HG02870 (cell line): ENCODE results near the gene IDI2.
A peak's percentile ranks its signal among the peaks of the same experiment; 100 is the strongest.
"Not testable (repeated sequence)": the region's sequence is repeated elsewhere in the genome, so short reads cannot be mapped to it uniquely, and the experiment has no call there.

Experiments used
- ATAC-seq: cut with Tn5 transposase; IDR thresholded peaks from one replicate; pipeline ENCODE4 v1.9.1; 2021; ENCODE audit warnings: mild to moderate bottlenecking, moderate library complexity; ENCODE audit not compliant: unreplicated experiment

IDI2 gene

GRCh38 chr10:1009947-1010346, 15.7 kb downstream of the IDI2 start:
- not testable (repeated sequence) for ATAC-seq

- no peak for ATAC-seq
These were observed 16.6 kb downstream of the IDI2 start for GRCh38 chr10:1009071-1009494.

DNA sequence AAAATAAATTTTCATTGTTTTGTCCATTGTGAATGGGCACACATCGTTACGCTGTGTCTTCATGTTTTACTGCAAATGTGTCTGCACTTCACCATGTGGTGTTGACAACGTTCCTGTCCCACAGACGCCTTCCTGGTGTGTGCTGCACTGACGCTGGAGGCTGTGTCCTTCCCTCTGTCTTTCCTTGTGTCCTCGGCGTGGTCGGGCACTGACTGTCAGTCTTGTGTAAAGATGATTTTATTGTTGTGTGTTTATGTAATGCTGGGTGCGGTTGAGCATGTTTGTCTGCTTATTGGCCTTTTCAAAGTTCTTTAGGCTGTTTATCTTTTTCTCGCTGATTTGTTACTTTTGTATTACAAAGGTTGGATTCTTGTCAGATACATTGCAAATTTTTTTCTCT, 18.1 kb downstream of the IDI2 start:
- no peak for ATAC-seq

DNA sequence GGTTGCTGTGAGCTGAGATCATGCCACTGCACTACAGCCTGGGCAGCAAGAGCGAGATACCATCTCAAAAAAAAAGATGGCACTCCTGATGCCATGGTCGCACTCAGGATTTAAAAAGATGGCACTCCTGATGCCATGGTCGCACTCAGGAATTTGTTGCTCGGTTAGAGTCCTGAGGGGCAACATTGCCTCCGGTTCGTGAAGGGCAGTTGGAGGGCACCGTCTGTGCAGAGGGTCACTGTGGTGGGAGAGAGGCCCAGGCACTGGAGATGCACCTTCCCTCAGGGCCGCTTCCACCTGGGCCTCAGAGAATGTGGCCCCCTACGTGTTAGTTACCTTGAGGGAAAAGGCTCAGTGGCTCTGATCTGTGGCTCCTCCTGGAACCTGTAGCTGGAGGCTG, 19.1 kb downstream of the IDI2 start:
- no peak for ATAC-seq

GRCh38 chr10:1003884-1004670, 21.6 kb downstream of the IDI2 start:
- ATAC-seq: no peak

DNA sequence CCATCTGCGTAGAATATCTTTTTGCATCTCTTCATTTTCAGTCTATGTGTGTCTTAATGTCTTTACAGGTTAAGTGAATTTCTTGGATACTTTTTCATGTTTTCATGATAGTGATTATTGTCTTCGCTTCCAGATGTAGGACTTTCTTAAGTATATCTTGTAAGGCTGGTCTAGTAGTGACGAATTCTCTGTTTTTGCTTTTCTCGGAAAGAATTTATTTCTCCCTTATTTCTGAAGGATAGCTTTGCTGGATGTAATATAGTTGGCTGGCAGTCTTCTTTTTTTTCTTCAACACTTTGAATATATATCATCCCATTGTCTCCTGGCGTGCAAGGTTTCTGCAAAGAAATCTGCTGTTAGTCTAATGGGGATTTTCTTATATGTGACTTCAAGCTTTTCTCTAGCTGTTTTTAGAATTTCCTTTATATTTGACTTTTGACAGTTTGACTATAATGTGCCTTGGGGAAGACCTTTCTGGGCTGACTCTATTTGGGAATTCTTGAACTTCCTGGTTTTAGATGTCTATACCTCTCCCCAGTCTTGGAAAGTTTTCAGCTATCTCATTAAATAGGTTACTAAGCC, 23.1 kb downstream of the IDI2 start:
- ATAC-seq: no peak

DNA sequence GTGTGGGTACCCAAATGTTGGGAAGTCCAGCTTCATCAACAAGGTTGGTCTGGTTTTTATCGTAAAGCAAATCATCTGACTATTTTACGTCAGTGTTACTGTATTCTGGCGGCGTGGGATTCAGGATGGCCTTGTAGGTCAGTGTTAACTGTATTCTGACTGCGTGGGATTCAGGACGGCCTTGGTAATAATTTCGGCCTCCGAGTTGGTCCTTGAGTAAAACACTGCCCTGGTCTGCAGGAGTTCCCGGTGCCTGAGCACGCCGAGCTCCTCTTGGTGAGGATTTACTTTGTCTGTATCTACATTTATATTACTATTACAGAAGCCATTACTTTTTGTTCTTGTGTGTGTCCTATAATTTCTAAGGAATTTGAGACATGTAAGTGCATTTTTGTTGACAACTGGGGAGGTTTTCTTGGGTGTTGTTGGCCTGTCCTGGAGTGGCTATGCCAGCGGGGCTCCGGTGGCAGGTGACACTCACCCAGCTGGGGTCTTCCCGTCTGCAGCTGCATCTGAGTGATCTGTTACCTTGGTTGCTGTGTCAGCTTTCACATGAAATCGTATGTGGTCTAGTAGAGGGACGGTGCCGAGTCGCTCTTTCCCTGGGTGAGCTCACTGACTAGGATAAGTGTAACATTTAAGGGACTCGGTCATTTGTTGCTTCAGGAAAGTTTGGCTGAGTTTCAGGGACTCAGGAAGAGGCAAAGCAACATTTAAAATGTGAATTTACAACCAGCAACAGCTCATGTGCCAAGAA, 28.2 kb downstream of the IDI2 start:
- no peak for ATAC-seq

DNA sequence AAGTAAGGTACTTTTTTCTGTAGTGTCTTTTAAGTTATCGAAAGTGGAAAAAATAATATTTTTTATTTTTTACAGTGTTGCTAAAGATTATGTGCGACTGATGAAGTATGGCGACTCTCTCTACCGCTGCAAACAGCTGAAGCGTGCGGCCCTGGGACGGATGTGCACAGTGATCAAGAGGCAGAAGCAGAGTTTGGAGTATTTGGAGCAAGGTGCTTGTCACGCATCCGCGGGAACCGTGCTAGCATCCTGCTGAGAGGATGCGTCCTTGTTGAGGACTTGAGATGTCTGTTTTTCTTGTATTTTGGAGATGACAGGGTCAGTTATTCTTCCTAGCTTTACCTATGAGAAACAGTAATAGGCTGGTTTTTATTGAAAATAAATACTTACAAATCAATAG, 29.6 kb downstream of the IDI2 start:
- ATAC-seq: no peak

DNA sequence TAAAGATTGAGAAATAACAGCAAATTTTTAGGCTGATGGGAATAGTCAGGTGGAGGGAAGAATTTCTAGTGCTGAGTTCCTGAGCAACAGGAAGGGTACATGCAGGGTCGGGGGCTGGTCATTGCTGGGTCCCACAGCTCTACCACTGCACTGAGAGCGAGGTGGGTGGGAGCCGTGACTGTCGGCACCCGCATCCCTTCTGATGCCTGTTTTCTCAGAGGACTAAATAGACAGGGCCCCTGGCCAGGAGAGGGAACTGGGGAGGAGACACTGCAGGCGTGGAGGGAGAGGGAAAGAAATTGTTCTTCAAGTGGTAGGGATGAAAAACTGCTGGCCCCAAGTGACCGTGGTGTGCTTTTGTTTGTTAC, 30.1 kb downstream of the IDI2 start:
- ATAC-seq: no peak

- ATAC-seq: no peak
These were observed 30.7 kb downstream of the IDI2 start for GRCh38 chr10:994836-995558.

- ATAC-seq: no peak
These were observed 32.8 kb downstream of the IDI2 start for GRCh38 chr10:992871-993270.

DNA sequence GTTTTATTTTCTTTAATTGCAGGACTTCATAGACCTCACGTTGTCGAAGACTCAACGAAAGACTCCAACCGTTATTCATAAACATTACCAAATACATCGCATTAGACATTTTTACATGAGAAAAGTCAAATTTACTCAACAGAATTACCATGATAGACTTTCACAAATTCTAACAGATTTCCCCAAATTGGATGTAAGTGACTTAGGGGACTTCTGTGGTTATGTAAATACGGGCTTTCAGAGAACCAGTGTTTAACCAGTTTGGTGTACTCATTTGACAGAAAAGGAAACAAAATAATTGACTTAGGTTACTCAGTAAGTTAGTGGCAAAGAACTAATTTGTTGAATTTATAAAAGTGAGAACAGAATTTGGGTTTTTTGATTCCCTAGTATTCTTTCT, 33.2 kb downstream of the IDI2 start:
- ATAC-seq: peak; percentile 32

DNA sequence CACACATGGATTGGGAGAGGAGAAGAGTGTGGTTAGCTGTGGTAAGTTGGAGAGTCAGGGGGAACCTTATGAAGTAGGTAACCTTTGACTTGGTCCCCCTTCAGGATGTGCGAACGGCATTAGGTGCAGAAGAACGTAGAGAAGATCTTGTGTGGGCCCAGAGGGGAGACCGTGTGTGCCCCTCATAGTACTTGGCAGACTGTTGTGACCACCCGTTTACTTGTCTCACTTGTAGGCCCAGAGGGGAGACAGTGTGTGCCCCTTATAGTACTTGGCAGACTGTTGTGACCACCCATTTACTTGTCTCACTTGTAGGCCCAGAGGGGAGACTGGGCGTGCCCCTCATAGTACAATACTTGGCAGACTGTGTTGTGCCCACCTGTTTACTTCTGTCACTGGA, 34.9 kb downstream of the IDI2 start:
- ATAC-seq: no peak

DNA sequence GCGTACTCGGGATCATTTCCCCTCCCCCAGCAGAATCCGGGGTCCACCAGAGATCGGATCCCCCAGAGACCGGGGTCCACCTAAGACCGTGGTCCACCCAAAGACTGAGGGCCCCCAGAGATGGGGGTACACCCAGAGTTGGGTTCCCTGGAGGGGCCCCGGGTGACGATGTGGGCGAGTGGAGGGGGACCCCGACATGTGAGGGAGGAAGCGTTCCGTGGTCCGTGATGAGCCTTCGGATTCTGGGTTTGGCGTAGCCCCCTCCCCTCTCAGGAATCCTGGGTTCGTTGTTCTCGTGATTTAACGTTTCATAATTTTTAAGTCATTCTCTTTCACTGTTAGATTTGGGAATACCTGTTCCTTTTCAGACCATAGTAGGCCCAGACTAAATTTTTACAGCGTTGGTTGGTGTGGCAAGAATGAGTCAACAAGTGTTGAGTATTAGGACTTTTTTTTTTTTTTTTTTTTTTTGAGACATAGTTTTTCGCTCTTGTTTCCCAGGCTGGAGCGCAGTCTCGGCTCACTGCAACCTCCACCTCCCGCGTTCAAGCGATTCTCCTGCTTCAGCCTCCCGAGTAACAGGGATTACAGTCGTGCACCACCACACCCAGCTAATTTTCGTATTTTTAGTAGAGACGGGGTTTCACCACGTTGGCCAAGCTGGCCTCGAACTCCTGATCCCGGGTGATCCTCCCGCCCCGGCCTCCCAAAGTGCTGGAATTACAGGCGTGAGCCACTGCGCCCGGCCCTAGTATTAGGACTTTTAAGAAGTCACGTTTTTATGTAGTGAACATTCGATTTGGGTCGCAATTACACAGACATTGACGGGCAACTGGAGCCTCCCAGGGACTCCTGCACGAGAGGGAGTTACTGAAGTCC, 36.8 kb downstream of the IDI2 start:
- peak; percentile 3 for ATAC-seq

DNA sequence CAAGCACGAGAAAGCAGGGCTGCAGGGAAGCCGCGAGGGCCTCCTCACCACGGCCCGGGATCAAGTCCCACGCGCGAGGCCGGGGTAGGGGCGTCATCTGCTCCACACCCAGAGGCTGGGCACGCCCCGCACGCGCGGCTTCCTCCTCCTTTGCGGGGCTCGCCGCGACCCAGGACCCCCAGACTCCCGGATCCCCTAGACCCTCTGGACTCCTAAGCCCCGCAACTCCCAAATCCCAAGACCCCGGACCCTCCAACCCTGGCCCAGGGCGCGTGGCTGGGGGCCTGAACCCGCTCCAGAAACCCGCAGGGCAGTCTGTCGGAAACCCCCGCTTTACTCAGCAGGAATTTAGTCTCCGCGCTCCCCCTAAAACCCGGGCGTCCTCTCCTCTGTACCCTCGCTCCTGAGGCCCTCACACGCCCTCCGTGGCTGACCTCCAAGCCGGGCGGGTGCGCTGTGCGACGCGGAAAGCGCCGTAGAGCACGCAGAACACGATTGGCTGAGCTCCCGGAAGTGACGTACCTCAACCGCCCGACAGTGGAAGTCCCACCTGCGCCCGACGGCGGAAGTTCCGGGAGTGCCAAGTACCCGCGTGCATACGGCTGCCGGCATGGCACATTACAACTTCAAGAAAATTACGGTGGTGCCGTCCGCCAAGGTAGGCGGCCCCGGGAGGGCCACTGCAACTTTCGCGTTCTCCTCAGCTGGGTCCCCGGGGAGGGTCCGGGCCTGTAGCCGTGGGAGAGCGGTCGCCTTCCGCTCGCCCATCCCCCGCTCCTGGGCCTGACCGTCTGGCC, 37.6 kb downstream of the IDI2 start, which contains the start of gene GTPBP4:
Gene GTPBP4 (plus strand): TSS at position 565 of the 797 bp plus-strand sequence. CDS start 46 bp downstream, at position 611.
- peak; percentile 93 for ATAC-seq

DNA sequence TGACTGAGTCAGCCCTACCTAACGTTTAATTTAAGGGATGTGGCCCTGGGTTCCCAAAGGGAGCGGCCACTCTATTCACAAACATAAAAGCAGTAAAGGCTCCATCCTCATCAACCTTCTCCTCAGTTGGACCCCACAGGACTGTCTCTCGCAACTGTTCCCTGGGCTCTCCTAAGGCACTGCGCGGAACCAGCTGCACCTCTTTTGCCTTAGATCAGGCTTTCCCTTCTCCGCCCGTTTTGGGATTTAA, 38.1 kb downstream of the IDI2 start:
- ATAC-seq: no peak

DNA sequence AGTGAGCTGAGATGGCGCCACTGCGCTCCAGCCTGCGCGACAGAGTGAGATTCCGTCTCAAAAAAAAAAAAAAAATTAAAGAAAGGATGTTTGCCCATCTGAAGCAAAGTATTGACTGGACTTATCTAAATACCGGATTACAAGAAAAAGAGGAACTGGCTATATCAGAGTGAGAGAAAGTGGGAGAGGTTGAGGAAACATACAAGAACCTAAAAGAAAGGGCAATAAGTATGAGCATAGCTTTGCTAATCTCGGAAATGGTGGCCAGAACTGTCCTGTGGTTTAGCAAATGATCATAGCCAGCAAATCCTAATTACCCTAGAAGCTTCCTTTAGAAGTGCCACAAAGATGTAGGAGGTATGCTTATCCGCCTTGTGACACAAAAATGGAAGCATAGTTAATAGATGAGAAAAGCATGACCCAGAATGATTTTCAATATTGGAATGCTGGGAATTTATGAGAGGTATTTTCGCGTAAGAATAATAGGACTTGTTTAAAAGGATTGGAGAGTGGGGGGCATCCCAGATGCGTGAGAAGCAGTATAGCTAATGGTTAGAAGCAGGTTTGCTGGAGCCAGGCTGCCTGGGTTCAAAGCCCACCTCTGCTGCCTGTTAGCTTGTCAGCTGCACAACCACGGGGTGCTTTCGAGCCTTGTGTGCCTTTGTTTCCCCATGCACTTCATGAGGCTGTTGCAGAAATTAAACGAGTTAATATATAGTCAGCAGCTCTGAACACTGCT, 38.6 kb downstream of the IDI2 start:
- ATAC-seq: no peak

DNA sequence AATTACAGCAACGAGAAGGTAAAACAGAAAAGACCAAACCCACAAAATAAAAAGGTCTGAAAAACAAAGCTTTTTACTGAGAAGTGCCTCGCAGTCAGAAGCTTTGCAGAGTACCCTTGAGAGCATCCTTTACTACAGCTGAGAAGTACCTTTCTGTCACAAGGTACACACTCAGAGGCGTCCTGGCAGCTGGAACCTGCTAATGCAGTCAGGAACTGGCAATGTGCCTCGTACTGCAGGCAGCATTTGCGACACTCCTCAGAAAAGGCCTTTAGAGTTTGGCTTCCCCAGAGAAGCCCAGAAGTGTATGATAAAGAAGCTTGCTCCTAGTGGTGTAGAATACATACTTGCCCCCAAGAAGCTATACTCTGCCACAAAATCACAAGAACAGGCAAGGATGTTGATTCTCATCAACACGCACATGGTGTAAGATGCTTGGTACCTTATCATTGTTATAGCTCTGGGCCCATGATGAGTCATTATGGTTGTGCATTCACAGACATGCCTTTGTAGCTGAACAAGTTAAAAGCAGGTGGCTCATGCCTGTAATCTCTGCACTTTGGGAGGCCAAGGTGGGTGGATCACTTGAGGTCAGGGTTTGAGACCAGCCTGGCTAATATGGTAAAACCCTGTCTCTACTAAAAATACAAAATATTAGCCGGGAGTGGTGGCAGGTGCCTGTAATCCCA, 39.4 kb downstream of the IDI2 start:
- no peak for ATAC-seq

- no peak for ATAC-seq
These were observed 40.3 kb downstream of the IDI2 start for GRCh38 chr10:985361-985760.
